ENCODE data around the gene BCR.

DNA sequence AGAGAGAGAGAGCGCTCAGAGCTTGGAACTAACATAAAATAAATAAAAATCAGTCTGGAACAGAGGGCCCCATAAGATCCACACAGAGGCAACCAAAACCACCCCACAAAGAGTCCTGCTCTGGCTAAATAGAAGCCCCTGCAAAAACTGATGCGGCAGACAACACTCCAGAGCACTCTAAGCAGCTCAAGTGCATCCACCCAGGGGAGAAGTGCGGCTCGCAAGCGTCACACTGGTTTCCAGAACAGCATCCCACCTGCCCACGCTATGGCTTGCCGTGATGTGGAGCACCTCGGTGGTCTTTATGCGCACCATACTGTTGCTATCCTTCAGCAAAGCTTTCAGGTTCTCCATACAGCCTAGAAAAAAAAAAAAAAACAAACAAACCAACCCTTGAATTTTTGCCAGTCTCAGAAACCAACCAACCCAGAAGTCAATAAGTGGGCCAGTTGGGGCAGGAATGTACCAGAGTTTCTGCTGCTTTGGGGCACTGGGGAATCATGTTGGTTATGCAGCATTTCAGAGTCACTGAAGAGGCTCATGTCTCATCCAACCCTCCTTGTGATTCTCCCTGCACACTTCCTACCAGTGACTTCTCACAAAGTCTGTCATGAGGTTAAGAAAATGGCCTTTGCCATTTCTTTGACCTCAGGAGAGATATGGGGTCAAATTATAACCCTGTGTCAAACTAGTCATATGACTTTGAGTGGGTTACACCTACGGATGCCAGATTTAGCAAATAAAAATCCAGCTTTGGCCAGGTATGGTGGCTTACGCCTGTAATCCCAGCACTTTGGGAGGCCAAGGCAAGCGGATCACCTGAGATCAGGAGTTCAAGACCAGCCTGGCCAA, 41.5 kb upstream of the BCR start:
- no peak for TF ChIP-seq POLR2A (IDR thresholded peaks at IDR 0.05)
- TF ChIP-seq, protein P1, sequence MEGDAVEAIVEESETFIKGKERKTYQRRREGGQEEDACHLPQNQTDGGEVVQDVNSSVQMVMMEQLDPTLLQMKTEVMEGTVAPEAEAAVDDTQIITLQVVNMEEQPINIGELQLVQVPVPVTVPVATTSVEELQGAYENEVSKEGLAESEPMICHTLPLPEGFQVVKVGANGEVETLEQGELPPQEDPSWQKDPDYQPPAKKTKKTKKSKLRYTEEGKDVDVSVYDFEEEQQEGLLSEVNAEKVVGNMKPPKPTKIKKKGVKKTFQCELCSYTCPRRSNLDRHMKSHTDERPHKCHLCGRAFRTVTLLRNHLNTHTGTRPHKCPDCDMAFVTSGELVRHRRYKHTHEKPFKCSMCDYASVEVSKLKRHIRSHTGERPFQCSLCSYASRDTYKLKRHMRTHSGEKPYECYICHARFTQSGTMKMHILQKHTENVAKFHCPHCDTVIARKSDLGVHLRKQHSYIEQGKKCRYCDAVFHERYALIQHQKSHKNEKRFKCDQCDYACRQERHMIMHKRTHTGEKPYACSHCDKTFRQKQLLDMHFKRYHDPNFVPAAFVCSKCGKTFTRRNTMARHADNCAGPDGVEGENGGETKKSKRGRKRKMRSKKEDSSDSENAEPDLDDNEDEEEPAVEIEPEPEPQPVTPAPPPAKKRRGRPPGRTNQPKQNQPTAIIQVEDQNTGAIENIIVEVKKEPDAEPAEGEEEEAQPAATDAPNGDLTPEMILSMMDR (IDR thresholded peaks at IDR 0.05 in 8 of 11, conservative IDR thresholded peaks at IDR 0.05 in 3 of 11) = no peak
